Hepatocyte (in vitro differentiated cells): ENCODE results near the gene EVL.

Experiments used
- CTCF ChIP-seq: fragments of 200-600 bp; sonication (generic); IDR thresholded peaks from 2 replicates; pipeline ENCODE4 v1.5.1; 2016; ENCODE audit warnings: antibody characterized with exemption, mild to moderate bottlenecking; ENCODE audit not compliant: poor library complexity
- EZH2phosphoT487 ChIP-seq: fragments of 200-600 bp; sonication (generic); IDR thresholded peaks from one replicate; pipeline ENCODE4 v1.6.1; 2018; ENCODE audit warnings: antibody characterized with exemption, mild to moderate bottlenecking, low read depth, moderate library complexity; ENCODE audit not compliant: unreplicated experiment, severe bottlenecking

GRCh38 chr14:100111931-100112704 lies 46.9 kb downstream of the EVL start:
- TF ChIP-seq CTCF (no peak), EZH2phosphoT487 (no peak)
